ENCODE results near the gene SCGB1D4. TPM values are rescaled to one million over a fixed set of nuclear protein-coding genes. Genes with fewer than 3 reads are reported as not detected.
"Not testable (repeated sequence)": the region's sequence is repeated elsewhere in the genome, so short reads cannot be mapped to it uniquely, and the experiment has no call there.

Gene SCGB1D4
- total and polyA plus RNA-seq, 7 donors = not detected

GRCh38 chr11:62340269-62340901, 41.5 kb upstream of the SCGB1D4 start:
- intact Hi-C loops (cut with DNase I) = loop anchor here (2.0 kb wide), 1 partner anchor 38 kb away; no protein-coding TSS in a partner anchor
- H3K4me1 ChIP-seq = peaks cover 0 to 16% (median 7%) of the 10 kb centered on the region in 4 donors
- H3K9me3 ChIP-seq = no peaks in the 10 kb centered on the region
- H3K4me3 ChIP-seq = no peak overlapping the region
- WGBS, 2 donors = 63 to 66% methylated on average over 6 of the region's 6 CpGs
- TF ChIP-seq POLR2AphosphoS5 (IDR thresholded peaks at IDR 0.05) (no peak), POLR2A (IDR thresholded peaks at IDR 0.05) (no peak), EP300 (IDR thresholded peaks at IDR 0.05) (no peak)
- TF ChIP-seq, protein P1, sequence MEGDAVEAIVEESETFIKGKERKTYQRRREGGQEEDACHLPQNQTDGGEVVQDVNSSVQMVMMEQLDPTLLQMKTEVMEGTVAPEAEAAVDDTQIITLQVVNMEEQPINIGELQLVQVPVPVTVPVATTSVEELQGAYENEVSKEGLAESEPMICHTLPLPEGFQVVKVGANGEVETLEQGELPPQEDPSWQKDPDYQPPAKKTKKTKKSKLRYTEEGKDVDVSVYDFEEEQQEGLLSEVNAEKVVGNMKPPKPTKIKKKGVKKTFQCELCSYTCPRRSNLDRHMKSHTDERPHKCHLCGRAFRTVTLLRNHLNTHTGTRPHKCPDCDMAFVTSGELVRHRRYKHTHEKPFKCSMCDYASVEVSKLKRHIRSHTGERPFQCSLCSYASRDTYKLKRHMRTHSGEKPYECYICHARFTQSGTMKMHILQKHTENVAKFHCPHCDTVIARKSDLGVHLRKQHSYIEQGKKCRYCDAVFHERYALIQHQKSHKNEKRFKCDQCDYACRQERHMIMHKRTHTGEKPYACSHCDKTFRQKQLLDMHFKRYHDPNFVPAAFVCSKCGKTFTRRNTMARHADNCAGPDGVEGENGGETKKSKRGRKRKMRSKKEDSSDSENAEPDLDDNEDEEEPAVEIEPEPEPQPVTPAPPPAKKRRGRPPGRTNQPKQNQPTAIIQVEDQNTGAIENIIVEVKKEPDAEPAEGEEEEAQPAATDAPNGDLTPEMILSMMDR (IDR thresholded peaks at IDR 0.05) = peak; percentile 24 to 60 (median 50)
- no peak overlapping the region for H3K27ac ChIP-seq
- DNase-seq = peak; percentile 69
- H3K36me3 ChIP-seq = no peaks in the 10 kb centered on the region
- no peaks in the 10 kb centered on the region for H3K27me3 ChIP-seq

- no peaks in the 10 kb centered on the region for H3K9me3 ChIP-seq
- peaks cover 0 to 16% (median 7%) of the 10 kb centered on the region in 4 donors for H3K4me1 ChIP-seq
- TF ChIP-seq, protein P1 (IDR thresholded peaks at IDR 0.05) = no peak
- TF ChIP-seq EP300 (IDR thresholded peaks at IDR 0.05) (no peak), POLR2AphosphoS5 (IDR thresholded peaks at IDR 0.05) (no peak), POLR2A (IDR thresholded peaks at IDR 0.05) (no peak)
- H3K4me3 ChIP-seq = peak overlapping the region; percentile 58 to 74 (median 67)
- H3K36me3 ChIP-seq = no peaks in the 10 kb centered on the region
- intact Hi-C loops (cut with DNase I) = no loop called here
- no peaks in the 10 kb centered on the region for H3K27me3 ChIP-seq
- WGBS, 2 donors = 41 to 54% methylated on average over 1 of the region's 1 CpG
- DNase-seq = no peak
- peak overlapping the region in 3 of 4 donors; percentile 53 to 66 (median 58) for H3K27ac ChIP-seq
These were observed 39.3 kb upstream of the SCGB1D4 start for GRCh38 chr11:62338218-62338617.

DNA sequence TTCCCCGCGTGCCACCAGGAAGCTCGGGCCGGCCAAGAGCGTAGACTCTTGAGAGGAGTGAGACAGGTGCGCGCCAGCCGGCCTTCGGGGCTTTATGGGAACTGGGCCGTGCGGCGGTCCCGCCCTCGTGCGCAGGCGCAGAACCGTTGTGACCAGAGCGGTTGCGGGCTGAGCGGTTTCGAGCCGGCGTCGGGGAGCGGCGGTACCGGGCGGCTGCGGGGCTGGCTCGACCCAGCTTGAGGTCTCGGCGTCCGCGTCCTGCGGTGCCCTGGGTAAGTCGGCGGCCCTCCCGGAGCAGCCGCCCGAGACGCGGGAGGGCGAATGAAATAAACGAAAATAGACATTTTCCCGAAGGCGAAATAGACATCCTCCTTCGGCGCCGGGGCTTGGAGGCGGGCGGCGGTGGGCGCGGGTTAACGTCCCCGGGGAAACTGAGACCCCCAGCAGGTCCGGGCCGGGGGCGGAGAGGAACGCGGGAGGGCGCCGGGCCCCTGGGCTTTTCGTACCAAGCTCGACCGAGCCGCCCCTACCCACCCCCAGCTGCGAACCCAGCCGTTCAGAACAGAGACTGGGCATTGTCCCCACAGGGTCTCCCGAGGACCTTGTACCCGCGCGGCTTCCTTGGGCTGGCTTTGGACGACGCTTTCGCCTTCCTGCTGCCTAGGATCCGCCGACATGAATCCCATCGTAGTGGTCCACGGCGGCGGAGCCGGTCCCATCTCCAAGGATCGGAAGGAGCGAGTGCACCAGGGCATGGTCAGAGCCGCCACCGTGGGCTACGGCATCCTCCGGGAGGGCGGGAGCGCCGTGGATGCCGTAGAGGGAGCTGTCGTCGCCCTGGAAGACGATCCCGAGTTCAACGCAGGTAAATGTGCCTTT, 38.7 kb upstream of the SCGB1D4 start, which contains the start of gene ASRGL1:
ASRGL1 (plus strand) TSS at position 146 of the 879 bp plus-strand sequence; CDS start at position 676, 530 bp downstream.
- Histone ChIP-seq H3K27me3 (no peaks in the 10 kb centered on the region), H3K36me3 (no peaks in the 10 kb centered on the region), H3K4me1 (peaks cover 0 to 16% (median 7%) of the 10 kb centered on the region in 4 donors), H3K27ac (peak within 1 kb of the TSS; percentile 53 to 66 (median 58)), H3K9me3 (no peaks in the 10 kb centered on the region), H3K4me3 (peak within 1 kb of the TSS; percentile 58 to 74 (median 67))
- WGBS, 2 donors = 1% methylated on average over 98 of the region's 98 CpGs
- DNase-seq = peak; percentile 91
- TF ChIP-seq POLR2AphosphoS5 (IDR thresholded peaks at IDR 0.05) (peak in 2 of 4 donors; percentile 45 to 67), POLR2A (IDR thresholded peaks at IDR 0.05) (no peak)
- intact Hi-C loops (cut with DNase I) = no loop called here

- H3K36me3 ChIP-seq; H3K27me3 ChIP-seq; DNase-seq; H3K9me3 ChIP-seq; intact Hi-C loops (cut with DNase I): not testable (repeated sequence)
- peak overlapping the region; percentile 58 to 74 (median 67) for H3K4me3 ChIP-seq
- peak overlapping the region; percentile 53 to 66 (median 58) for H3K27ac ChIP-seq
- 60 to 63% methylated on average over 19 of the region's 19 CpGs for WGBS, 2 donors
- peaks cover 0 to 16% (median 7%) of the 10 kb centered on the region in 4 donors for H3K4me1 ChIP-seq
These were observed 38.1 kb upstream of the SCGB1D4 start for GRCh38 chr11:62336949-62337302.

GRCh38 chr11:62333768-62334167, 34.9 kb upstream of the SCGB1D4 start:
- Histone ChIP-seq H3K36me3 (no peaks in the 10 kb centered on the region), H3K27ac (no peak overlapping the region), H3K4me3 (no peak overlapping the region), H3K27me3 (no peaks in the 10 kb centered on the region), H3K9me3 (no peaks in the 10 kb centered on the region), H3K4me1 (peaks cover 0 to 16% (median 7%) of the 10 kb centered on the region in 4 donors)
- no peak for DNase-seq
- 88 to 91% methylated on average over 5 of the region's 5 CpGs for WGBS, 2 donors
- TF ChIP-seq EP300 (IDR thresholded peaks at IDR 0.05) = no peak
- intact Hi-C loops (cut with DNase I) = no loop called here

DNA sequence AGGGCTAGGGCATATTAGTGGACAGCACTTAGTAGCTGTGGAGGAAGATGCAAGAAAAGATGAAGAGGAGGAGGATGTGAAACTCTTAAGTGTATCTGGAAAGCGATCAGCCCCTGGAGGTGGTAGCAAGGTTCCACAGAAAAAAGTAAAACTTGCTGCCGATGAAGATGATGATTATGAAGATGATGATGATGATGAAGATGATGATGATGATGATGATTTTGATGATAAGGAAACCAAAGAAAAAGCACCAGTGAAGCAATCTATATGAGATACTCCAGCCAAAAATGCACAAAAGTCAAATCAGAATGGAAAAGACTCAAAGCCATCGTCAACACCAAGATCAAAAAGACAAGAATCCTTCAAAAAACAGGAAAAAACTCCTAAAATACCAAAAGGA, 32.4 kb upstream of the SCGB1D4 start:
- DNase-seq; H3K9me3 ChIP-seq; intact Hi-C loops (cut with DNase I); H3K4me3 ChIP-seq; H3K36me3 ChIP-seq; H3K27ac ChIP-seq; H3K27me3 ChIP-seq; H3K4me1 ChIP-seq: not testable (repeated sequence)
- WGBS, 2 donors = 78 to 95% methylated on average over 3 of the region's 3 CpGs

GRCh38 chr11:62327541-62327940, 28.7 kb upstream of the SCGB1D4 start:
- 89 to 92% methylated on average over 14 of the region's 14 CpGs for WGBS, 2 donors
- H3K4me3 ChIP-seq; DNase-seq; intact Hi-C loops (cut with DNase I); H3K27ac ChIP-seq; H3K4me1 ChIP-seq; H3K9me3 ChIP-seq; H3K36me3 ChIP-seq: not testable (repeated sequence)
- peaks cover 0 to 10% (median 0%) of the 10 kb centered on the region in 3 donors for H3K27me3 ChIP-seq

DNA sequence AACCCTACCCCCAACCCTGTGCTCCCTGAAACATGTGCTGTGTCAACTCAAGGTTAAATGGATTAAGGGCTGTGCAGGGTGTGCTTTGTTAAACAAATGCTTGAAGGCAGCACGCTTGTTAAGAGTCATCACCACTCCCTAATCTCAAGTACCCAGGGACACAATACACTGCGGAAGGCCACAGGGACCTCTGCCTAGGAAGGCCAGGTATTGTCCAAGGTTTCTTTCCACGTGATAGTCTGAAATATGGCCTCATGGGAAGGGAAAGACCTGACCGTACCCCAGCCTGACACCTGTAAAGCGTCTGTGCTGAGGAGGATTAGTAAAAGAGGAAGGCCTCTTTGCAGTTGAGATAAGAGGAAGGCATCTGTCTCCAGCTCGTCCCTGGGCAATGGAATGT, 27.8 kb upstream of the SCGB1D4 start:
- H3K27ac ChIP-seq; H3K4me1 ChIP-seq; H3K4me3 ChIP-seq; H3K36me3 ChIP-seq; intact Hi-C loops (cut with DNase I); DNase-seq; H3K9me3 ChIP-seq: not testable (repeated sequence)
- peaks cover 0 to 10% (median 0%) of the 10 kb centered on the region in 3 donors for H3K27me3 ChIP-seq
- 11 to 37% methylated on average over 6 of the region's 6 CpGs for WGBS, 2 donors

DNA sequence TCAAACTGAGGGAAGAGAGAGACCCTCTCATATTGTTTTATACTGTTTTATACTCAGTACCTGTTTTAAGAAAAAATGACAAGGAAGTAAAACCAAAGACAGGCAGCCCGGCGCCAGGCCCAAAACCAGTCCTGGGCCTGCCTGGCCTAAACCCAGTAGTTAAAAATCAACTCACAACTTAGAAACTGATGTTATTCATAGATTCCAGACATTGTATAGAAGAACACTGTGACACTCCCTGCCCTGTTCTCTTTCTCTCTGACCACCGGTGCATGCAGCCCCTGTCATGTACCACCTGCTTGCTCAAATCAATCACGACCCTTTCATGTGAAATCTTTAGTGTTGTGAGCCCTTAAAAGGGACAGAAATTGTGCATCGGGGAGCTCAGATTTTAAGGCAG, 26.9 kb upstream of the SCGB1D4 start:
- H3K4me3 ChIP-seq; H3K27ac ChIP-seq; H3K4me1 ChIP-seq; DNase-seq; H3K9me3 ChIP-seq; H3K36me3 ChIP-seq; intact Hi-C loops (cut with DNase I): not testable (repeated sequence)
- peaks cover 0 to 10% (median 0%) of the 10 kb centered on the region in 3 donors for H3K27me3 ChIP-seq
- 27 to 67% methylated on average over 5 of the region's 5 CpGs for WGBS, 2 donors

Measured in sigmoid colon (tissue), 7 donors.